NCI-H748 (cell line): Measurements from ENCODE around the gene RAD50.
"Not testable (repeated sequence)": the region's sequence is repeated elsewhere in the genome, so short reads cannot be mapped to it uniquely, and the experiment has no call there.

Experiments
- DNase-seq: peaks from one replicate; lab custom pipeline; 2025; ENCODE audit not compliant: unreplicated experiment; lab: John Stamatoyannopoulos, UW

RAD50 gene

DNA sequence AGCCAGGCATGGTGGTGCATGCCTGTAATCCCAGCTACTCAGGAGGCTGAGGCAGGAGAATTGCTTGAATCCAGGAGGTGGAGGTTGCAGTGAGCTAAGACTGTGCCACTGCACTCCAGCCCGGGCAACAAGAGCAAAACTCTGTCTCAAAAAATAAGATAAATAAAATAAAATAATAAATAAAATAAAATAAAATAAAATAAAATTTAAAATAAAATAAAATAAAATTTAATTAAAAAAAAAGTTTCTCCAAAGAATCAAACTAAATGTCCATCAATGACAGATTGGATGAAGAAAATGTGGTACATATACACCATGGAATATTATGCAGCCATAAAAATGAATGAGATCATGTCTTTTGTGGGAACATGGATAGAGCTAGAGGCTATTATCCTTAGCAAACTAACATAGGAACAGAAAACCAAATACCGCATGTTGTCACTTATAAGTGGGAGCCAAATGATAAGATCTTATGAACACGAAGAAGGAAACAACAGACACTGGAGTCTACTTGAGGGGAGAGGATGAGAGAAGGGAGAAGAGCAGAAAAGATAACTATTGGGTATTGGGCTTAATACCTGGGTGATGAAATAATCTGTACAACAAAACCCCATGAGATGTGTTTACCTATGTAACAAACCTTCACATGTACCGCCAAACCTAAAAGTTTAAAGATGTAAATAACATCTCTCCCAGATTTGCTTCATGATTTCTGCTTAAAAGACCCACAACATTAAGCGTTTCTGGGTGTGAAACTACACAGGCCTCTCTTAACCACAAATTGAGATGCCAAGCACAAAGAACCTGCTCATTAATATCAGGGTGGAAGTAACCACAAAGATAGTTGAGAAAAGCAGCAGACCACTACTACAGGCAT is 135.2 kb downstream of the RAD50 start:
- DNase-seq = not testable (repeated sequence)

DNA sequence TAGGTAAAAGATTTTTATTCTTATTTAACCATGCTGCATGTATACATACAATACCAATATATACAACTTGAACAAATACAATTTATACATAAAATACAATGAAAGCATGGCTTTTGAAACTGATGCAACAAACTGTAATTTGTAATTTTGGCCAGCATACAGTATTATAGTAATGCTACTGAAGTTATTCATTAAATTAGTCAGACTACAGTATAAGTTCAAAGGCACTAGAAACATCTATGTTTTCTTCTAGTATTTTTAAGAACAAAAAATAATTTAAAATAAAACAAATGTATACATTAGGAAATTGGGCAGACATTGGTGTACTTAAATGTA is 135.8 kb downstream of the RAD50 start:
- no peak for DNase-seq
